Forelimb muscle (tissue), 1 donor: ENCODE results near the gene WRAP73. TPM values are rescaled to one million over a fixed set of nuclear protein-coding genes. Genes with fewer than 3 reads are reported as not detected.
"Not testable (repeated sequence)": the region's sequence is repeated elsewhere in the genome, so short reads cannot be mapped to it uniquely, and the experiment has no call there.

Experiments
- DNase-seq: peaks from one replicate; pipeline ENCODE4 v3.0.0-alpha.2; 2013; ENCODE audit warnings: low read depth
- polyA plus RNA-seq: library from polyadenylated mRNA; unstranded; fragments of 120-200 nt; gene quantifications from one replicate; pipeline ENCODE4 v1.2.1, GENCODE V29; 2013; ENCODE audit not compliant: insufficient read length

WRAP73 gene
- polyA plus RNA-seq, 1 donor, result 10.4 TPM

DNA sequence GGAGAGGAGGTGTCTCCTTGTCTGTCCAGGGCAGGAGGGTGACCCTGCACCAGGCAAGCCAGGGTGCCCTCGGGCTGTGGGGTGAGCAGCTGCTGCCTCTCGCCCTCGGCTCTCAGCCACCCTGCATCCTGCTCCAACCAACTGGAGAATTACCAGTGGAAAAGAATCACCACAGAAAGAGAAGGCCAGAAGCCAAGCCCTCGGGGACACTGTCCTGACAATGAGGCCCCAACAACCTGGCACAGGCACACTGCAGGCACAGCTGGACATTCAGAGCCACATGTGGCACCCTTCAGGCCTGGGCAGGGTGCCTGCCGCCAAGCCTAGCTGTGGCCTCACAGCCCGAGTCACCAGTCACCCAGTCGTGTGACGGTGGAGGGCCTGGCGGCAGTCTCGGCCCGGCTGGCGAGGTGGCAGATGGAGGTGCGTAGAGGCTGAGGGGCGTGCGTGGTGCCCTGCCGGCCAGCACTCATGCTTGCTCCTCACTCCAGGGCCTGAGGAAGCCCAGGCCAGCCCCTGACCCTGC lies 50.6 kb downstream of the WRAP73 start:
- DNase-seq, result no peak

DNA sequence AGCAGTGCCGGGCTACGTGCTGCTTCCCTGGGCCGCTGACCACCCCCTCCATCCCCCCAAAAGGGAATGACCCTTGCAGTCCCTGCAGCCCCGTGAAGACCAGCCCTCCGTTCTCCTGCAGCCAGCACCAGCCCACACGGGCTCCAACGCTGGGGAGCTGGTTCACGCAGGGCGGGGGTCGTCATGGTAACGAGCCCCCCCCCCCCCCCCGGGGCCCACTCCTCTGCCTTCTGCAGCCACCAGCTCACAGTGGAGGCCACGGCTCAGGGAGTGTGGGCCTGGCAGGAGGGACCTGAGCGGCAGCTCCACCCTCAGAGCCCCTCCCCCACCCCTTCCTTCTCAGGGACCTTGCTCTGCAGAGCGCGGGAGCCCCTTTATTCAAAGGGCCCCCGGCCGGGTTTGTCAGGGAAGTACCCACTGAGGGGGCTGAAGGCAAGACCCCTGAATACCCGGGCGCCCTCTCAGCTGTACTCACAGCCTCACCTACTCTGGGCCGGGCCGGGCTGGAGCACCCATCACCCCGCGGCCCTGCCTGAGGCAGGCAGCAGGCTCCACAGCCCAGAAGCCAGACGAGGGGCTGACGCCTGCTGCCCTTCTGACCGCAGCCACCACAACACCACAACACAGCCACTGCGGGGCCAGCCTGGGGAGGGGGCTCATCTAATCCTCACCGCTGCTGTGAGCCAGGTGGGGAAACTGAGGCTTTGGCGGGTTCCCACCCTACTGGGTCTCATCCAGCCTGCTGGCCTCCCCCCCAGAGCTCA lies 51.2 kb downstream of the WRAP73 start:
- DNase-seq, result no peak

DNA sequence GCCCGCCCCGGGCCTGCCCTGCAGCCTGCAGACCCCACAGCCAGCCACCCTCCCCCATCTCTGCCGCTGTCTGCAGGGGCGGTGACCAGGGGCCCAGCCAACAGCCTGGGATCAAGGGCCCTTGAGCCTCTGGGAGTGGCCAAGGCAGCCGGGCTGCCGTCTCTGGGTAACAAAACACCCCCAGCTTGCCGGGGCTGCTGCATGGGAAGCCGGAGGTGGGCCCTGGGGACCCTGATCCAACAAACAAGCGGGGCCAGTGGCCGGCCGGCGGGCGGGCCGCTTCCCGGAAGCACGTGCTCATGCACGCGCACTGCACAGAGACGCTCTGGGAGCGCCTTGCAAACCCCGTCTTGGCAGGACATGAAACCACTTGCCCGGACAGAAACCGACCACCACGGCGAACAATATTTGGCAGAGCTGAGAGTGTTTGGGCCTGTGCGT lies 51.8 kb downstream of the WRAP73 start:
- peak; percentile 41 for DNase-seq

DNA sequence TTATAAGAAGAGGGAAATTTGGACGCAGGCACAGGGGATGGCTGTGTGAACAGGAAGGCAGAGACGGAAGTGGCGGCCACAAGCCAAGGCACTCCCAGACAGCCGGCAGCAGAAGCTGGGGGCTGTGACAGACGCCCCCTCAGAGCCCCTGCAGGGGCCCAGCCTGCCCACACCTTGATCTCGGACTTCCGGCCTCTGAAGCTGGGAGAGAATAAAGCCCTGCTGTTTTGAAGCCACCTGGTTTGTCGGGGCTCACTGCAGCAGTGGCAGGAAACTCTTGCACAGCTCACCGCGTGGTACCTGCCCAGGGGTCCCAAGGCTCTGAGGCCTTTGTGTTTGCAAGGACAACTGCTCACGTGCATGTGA lies 52.3 kb downstream of the WRAP73 start:
- no peak for DNase-seq

DNA sequence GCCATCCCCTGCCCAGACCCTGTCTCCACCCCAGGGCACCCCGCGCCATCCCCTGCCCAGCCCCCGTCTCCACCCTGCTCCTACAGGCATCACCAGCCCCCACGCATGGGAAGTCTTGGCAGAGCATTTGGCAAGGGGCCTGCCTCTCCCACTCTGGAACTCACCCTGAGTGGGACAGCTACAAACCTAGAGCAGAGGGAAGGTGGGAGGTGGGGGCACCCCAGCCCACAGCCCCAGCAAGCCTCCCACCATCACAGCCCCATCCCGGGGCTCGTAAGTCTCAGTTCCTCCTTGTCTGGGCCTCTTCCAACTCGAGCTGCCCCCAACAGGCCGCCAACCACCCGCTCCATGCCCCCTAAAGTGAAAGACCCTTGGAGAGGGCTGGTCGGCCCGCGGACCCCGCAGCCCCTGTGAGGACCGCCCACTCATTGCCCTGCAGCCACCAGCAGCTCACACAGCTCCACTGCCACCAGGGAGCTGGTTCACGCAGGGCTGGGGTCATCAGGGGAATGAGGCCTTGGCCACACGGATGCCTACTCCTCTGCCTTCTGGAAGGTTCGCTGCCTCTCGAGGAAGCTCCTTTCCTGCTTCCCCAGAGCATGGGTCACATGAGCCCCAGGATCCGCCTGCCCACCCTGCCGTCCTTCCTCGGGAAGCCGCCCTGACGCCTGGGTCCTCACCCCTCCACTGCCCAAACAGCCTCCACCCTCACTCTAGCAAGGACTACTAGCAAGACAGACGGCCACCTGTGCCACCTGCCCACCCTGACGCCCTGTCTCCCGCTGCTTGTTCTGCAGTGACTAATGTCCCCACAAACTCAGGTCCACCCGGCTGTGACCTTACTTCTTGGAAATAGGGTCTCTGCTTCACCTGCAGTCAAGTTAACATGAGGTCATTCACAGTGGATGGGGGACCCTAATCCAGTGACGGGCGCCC lies 53.0 kb downstream of the WRAP73 start:
- DNase-seq, result no peak

DNA sequence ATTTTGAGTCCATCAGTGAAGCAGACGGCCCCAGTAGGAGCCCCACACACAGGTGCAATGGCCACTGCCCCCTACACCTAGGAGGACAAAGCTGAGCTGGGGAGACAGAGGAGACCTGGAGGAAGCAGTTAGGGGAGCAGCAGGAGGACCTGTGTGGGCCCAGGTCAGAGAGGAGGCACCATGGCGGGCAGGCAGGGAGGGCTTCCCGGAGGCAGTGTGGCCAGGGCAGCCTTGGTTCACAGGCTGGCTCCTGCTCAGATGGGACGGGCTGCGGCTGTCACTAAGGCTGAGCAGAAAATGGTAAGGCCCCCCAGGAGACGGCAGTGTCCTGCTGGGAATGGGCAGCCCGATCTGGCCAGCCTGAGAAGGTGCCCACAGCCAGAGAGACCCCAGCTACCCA lies 54.0 kb downstream of the WRAP73 start:
- no peak for DNase-seq

DNA sequence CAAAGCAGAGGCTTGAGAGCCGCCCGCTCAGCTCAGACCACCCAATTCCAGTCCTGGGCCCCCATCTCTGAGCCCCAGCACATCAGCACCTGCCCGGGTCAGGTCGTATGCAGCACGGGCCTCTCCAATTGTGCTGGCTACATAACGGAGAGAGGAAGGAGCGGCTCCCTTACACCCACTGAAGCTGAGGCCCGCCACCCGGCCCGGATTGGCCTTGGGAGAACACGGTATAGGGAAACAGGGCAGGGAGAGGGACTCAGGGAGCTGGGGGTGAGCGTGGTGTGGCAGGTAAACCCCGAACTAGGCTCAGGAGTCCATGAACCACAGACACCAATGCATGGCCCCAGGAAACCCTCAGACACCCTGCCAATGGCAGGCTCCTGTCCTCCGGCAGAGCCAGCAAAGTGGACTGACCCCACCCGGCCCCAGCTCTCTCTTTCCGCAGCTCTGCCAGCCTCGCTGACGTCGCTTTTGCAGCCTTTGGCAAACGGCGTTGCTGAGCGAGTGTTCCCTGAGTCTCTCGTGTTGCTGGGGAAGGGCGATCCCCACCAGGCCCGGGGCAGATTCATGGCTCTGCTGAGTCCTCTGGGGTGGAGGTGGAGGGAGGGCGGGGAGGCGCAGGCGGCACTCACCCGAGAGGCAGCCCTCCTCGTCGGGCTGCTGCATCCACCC lies 55.1 kb downstream of the WRAP73 start:
- DNase-seq, result no peak

DNA sequence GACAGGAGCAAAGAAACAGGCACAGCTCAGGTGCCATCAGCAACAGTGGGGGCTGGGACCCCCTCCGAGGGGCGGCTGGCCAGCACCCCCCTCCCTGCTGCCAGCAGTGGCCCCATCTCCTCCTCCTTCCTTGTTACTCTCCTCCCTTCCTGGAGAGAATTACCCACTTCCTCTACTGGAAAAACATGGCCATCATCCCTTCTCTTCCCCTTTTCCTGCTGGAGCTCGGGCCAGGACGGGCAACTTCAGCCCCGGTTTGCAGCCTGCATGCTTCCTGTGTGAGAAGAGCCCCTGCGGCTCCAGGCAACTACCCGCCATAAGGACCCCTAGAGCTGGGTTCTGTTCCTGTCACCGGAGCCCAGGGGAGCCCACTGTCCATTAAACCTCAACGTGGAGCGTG lies 56.2 kb downstream of the WRAP73 start:
- no peak for DNase-seq

DNA sequence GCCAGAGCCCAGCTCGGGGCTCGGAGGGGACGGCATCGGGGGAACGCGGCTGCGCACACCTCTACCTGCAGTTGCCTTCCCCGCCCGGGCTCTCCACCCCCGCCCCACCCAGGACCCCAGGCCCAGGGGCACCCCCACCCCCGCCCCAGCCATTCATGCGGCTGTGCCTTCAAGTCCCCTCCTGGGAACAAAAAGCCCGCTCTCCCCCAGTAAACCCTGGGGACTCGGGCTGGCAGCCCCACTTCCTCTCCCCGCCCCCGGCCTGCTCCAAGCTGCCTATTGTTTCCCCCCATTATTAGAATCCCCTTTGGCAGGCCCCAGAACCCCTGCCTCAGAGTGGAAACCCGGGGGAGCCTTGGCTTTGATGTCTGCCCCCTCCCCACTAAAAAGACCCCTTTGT lies 56.6 kb downstream of the WRAP73 start:
- DNase-seq, result no peak

DNA sequence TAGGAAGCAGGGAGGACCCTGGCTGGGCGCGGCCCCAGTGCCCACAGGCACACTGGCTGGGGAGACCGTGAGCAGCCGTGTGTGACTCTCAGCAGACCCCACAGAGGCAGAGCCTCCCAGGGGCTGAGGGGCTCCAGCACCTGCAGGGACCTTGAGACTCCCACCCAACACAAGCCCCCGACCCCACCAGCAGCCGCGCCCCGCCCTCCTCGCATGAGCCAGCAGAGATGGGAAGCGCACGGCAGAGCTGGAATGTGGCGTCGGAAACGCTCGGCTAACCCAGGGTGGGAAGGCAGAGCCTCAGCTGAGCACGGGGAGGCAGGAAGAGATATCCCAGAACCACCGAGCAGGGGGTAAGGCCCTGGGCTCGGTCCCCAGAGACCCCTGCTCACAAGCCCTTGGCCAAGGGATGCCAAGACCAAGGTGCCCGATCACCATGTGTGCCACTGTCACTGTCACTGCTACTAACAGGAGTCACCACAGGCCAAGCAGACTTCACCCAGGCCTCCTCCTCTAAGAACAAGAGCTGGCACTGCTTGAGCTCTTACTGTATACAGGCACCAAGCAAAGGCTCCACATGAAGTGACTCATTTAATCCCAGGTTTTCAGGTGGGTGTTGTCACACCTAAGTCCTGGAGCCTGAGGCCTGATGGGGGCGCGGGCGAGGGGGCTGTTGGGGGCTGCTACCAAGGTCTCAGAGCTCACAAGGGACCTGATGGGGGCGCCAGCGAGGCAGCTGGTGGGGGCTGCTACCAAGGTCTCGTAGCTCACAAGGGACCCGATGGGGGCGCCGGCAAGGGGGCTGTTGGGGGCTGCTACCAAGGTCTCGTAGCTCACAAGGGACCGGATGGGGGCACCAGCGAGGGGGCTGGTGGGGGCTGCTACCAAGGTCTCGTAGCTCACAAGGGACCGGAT lies 58.7 kb downstream of the WRAP73 start:
- DNase-seq, result no peak

DNA sequence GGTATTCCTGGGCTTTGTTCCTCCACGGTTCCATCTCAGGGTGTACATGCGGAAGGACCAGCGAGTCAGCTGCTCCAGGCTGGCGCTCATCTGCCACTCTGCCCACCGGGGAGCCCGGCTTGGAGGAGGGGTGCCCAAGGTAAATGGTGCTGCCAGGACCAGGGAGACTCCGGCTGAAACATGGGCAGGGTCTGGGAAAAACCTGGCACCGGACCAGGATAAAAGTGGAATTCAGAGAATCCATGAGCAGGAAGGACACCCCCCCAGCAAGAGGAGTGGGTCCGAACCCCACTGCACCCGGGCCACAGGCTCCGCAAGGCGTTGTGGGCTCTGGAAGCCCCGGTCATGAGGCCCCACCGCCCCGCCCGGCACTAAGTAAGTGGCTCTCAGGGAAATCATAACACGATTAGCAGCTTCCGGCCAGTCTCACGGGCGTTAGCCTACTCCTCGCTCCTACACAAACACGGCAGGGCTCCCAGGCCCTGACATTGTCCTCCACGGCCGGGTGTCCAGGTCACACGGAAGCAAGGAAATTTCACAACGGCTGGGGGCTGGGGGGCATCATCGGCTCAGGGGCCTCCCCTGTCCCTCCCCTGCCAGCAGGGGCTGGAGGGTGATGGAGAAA lies 59.7 kb downstream of the WRAP73 start:
- no peak for DNase-seq

DNA sequence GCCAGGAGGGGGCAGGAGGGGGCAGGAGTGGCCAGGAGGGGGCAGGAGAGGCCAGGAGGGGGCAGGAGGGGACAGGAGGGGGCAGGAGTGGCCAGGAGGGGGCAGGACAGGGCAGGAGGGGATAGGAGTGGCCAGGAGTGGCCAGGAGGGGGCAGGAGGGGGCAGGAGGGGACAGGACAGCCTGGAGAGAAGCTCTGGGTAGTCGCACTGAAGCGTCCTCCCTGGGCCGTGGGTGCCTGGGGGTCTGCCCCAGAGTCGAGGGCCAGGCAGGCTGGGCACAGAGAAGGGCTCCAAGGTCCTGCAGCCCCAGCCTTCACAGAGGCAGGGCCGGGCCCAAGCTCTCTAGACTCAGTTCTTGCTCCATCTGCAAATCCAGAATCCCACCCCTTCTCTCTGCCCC lies 61.5 kb downstream of the WRAP73 start:
- no peak for DNase-seq

DNA sequence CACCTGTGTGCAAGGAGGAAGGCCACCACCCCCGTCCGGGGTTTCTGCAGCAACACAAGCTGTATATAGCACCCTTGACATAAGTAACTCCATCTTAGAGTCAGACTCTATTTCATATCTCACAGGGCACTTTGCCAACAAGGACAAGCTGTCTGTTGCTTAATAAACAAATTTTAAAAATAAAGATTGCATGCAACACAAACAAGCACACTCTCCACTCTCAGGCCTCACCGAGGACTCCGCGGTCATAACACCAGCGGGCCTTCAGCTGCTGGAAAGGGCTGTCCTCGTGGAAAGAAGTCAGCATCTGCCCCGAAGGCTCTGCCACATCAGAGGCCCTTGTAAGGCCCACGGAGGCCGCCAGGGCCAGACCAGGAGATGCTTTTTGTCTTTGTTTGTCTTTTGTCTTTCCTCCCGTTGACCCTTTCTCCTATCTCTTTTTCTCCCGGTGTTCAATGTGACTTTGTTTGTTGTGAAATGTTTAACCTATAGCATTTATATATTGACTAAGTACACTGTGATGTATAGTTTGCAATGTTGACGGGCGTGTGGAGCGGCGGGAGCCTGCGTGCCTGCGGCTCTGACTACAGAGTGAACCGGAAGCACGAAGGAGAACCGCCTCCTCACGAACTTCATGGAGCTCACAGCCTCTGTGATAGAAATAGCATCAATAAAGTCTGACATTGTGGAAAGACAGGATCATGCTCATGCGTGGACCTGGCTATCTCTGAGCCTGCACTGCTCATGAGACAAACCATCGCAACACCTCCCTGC lies 62.7 kb downstream of the WRAP73 start:
- no peak for DNase-seq

DNA sequence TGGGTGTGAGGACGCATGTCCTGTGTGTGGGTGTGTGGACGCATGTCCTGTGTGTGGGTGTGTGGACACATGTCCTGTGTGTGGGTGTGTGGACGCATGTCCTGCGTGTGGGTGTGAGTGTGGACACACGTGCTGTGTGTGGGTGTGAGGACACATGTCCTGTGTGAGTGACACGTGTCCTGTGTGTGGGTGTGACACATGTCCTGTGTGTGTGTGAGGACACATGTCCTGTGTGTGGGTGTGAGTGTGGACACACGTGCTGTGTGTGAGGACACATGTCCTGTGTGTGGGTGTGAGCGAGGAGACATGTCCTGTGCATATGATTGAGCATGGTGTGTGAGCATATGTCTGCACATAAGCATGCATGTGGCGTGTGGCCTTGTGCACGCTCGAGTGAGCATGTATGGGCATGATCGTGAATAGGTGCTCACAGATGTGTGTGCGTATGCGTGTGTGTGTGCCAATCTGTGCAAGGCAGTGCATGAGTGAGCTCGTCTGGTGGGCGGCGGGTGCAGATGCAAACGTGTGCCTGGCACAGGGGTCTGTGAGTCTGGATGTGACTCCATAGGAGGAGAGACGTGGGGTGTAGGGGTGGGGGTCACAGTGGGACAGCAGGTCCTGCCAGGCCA lies 63.8 kb downstream of the WRAP73 start:
- DNase-seq, result no peak

DNA sequence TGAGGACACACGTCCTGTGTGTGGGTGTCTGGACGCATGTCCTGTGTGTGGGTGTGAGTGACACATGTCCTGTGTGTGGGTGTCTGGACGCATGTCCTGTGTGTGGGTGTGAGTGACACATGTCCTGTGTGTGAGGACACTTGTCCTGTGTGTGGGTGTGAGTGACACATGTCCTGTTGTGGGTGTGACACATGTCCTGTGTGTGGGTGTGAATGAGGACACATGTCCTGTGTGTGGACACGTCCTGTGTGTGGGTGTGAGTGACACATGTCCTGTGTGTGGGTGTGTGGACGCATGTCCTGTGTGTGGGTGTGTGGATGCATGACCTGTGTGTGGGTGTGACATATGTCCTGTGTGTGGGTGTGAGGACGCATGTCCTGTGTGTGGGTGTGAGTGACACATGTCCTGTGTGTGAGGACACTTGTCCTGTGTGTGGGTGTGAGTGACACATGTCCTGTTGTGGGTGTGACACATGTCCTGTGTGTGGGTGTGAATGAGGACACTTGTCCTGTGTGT lies 64.5 kb downstream of the WRAP73 start:
- DNase-seq, result not testable (repeated sequence)

DNA sequence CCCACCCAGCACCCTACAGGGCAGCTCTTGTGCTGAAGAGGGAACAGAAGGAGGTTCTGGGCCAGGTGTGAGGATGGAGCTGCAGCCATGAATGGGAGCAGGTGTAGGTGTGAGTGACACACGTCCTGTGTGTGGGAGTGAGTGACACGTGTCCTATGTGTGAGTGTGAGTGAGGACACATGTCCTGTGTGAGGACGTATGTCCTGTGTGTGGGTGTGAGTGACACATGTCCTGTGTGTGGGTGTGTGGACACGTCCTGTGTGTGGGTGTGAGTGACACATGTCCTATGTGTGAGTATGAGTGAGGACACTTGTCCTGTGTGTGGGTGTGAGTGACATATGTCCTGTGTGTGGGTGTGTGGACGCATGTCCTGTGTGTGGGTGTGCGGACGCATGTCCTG lies 65.0 kb downstream of the WRAP73 start:
- DNase-seq, result no peak

DNA sequence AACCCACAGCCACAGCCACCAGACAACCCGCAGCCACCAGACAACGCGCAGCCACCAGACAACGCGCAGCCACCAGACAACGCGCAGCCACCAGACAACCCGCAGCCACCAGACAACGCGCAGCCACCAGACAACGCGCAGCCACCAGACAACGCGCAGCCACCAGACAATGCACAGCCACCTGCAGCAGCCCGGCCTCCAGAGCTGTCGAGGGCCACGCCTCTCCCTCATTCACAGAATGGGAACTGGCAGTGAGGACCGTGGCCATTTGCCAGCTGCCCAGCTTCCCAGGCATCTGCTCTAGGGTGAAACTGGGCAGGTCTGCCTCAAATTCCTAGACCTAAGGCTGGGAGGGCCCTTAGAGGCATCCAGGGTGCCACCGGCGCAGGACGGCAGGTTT lies 66.2 kb downstream of the WRAP73 start:
- not testable (repeated sequence) for DNase-seq

DNA sequence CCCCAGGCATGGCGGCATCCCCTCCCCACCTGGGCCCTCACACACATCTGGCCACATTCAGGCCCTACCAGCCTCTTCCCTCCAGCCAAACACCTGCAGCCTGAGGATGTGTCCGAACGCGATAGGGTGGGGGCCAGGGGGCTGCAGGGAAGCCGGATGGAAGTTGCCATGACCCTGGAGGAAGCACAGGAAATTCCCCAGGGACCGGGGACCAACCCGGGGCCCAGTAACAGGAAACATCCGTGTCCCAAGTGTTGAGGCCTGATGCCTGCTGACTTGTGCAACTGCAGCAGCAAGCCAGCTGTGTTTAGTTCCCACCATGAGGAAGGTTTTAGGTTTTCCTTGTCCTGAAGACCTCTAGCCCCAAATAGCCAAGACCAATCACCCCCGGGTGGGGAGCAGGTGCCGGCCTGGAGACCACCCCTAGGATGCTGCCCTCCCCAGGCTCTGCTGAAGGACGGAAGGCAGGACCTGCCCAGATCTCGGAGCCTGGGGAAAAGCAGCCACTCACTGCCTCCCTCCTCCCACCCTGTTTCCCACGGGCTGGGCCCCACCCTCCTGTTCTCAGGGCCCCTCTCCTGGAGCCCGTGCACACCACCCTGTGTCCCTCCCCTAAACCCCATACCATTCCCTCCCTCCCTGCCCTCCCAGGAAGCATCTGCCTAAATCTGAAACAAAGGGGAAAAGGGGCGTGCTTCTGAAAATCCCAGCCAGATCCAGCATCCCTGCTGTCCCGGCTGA lies 68.4 kb downstream of the WRAP73 start:
- no peak for DNase-seq
